RWPE2 (cell line): ENCODE measurements around the gene CDCA4.

Experiments
- ATAC-seq: fragments of 200-7000 bp; cut with Tn5 transposase; 3 replicates; pipeline ENCODE4 v1.9.1; 2021; ENCODE audit warnings: low read depth
- DNase-seq: peaks from one replicate; pipeline ENCODE4 v3.0.0-alpha.2; 2020; ENCODE audit warnings: low spot score
- H3K27ac ChIP-seq: fragments of 450-650 bp; 2 replicates; pipeline ENCODE4 v1.5.1; 2017; ENCODE audit warnings: mild to moderate bottlenecking; ENCODE audit not compliant: poor library complexity, severe bottlenecking
- H3K27me3 ChIP-seq: fragments of 250-450 bp; sonication (Bioruptor Pico); 2 replicates; pipeline ENCODE4 v1.5.1; 2021; ENCODE audit warnings: mild to moderate bottlenecking, moderate library complexity; ENCODE audit not compliant: insufficient read depth, poor library complexity, severe bottlenecking
- H3K36me3 ChIP-seq: fragments of 250-450 bp; sonication (Bioruptor Pico); 2 replicates; pipeline ENCODE4 v1.5.1; 2020; ENCODE audit warnings: low read depth, mild to moderate bottlenecking, moderate library complexity
- H3K4me1 ChIP-seq: fragments of 250-450 bp; sonication (Bioruptor Pico); 2 replicates; pipeline ENCODE4 v1.5.1; 2021; ENCODE audit warnings: mild to moderate bottlenecking, moderate library complexity; ENCODE audit not compliant: insufficient read depth, poor library complexity, severe bottlenecking
- H3K4me3 ChIP-seq: fragments of 250-450 bp; sonication (Bioruptor Pico); 2 replicates; pipeline ENCODE4 v1.5.1; 2021; ENCODE audit warnings: mild to moderate bottlenecking, moderate library complexity; ENCODE audit not compliant: severe bottlenecking
- H3K9me3 ChIP-seq: fragments of 250-450 bp; sonication (Bioruptor Pico); 2 replicates; pipeline ENCODE4 v1.5.1; 2021; ENCODE audit warnings: mild to moderate bottlenecking, moderate library complexity; ENCODE audit not compliant: severe bottlenecking
- CTCF ChIP-seq: fragments of 450-650 bp; IDR thresholded peaks from one replicate; pipeline ENCODE4 v1.5.1; 2017; ENCODE audit warnings: mild to moderate bottlenecking, moderate library complexity; ENCODE audit not compliant: poor library complexity, severe bottlenecking

CDCA4 gene

DNA sequence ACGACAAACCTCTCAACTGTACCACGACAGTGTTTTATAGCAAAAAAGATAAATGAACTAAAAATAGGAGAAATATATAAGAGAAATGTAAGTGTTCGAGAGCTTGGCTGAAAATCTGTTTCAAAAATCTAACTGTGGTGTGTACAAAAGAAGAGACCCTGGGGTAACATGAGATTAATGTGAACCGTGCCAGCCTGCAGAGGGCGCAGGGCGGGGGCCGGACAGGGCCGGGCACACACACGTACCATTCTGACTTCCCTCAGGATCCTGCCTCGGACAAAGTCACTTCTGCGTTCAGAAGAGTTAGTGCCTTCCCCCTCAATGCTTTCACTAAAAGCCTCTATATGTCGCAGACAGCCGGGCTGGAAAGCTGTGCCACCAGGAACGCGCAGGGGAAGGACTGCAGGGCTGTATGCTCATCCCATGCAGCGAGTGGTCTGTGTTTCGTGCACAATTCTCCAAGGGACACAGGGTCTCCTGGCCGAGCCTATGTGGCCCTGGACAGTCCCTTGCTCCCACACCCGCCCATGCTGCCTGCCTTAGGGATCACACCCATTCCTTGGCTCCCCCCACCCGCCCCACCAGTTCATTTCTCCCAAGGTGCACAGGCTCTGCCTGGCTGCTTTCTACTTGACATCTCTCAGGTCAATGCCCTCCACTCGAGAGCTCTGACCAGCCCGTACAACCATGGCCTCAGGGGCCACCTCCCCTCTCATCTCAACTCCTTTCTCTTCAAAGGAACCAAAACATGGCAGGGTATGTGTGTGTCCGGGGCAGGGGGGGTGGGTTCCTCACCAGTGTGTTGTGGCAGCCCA lies 8.5 kb downstream of the CDCA4 start:
- peak; percentile 79 for TF ChIP-seq CTCF
- peak; percentile 60 for ATAC-seq
- Histone ChIP-seq H3K4me3 (no peak overlapping the region), H3K27ac (peak overlapping the region; percentile 100), H3K27me3 (no peaks in the 10 kb centered on the region), H3K36me3 (peaks cover 96% of the 10 kb centered on the region), H3K4me1 (peaks cover 39% of the 10 kb centered on the region), H3K9me3 (no peaks in the 10 kb centered on the region)
- DNase-seq: no peak

- ATAC-seq (no peak), DNase-seq (no peak)
- no peaks in the 10 kb centered on the region for H3K27me3 ChIP-seq
- peaks cover 29% of the 10 kb centered on the region for H3K4me1 ChIP-seq
- H3K9me3 ChIP-seq: no peaks in the 10 kb centered on the region
- H3K36me3 ChIP-seq: peaks cover 94% of the 10 kb centered on the region
- H3K27ac ChIP-seq: no peak overlapping the region
- H3K4me3 ChIP-seq: no peak overlapping the region
- TF ChIP-seq CTCF: no peak
These were observed 9.4 kb downstream of the CDCA4 start for GRCh38 chr14:105011312-105011990.

GRCh38 chr14:105010891-105011291 lies 10.0 kb downstream of the CDCA4 start:
- Histone ChIP-seq H3K4me3 (no peak overlapping the region), H3K36me3 (peaks cover 94% of the 10 kb centered on the region), H3K27me3 (no peaks in the 10 kb centered on the region), H3K27ac (no peak overlapping the region), H3K4me1 (peaks cover 24% of the 10 kb centered on the region), H3K9me3 (no peaks in the 10 kb centered on the region)
- ATAC-seq (no peak), DNase-seq (no peak)
- TF ChIP-seq CTCF: no peak

DNA sequence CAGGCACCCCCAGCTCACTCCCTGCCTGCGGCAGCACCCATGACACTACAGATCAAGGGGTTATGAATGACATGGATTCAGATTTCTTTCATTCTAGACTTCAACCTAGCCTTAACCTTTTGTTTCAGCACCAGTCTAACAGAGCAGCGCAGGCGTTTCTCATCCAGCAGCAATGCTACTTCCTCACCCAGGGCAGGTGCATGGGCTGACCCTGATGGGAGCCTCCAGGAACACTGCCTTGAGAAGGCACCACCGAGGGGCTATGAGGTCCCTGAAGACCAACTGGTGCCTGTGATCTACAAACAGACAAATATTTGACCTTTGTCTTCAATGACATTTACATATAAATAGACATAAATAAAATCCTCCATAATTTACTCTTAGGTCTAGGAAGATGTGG lies 10.8 kb downstream of the CDCA4 start:
- no peaks in the 10 kb centered on the region for H3K9me3 ChIP-seq
- no peak overlapping the region for H3K4me3 ChIP-seq
- no peaks in the 10 kb centered on the region for H3K27me3 ChIP-seq
- peaks cover 16% of the 10 kb centered on the region for H3K4me1 ChIP-seq
- TF ChIP-seq CTCF: no peak
- no peak for DNase-seq
- H3K36me3 ChIP-seq: peaks cover 87% of the 10 kb centered on the region
- no peak for ATAC-seq
- H3K27ac ChIP-seq: no peak overlapping the region
